Measurements from ENCODE around the gene FHAD1.
"Not testable (repeated sequence)": the region's sequence is repeated elsewhere in the genome, so short reads cannot be mapped to it uniquely, and the experiment has no call there.

FHAD1 gene

GRCh38 chr1:15370781-15371520, 123.9 kb downstream of the FHAD1 start:
- DNase-seq (ENCODE audit: low read depth in 2 of 2) = no peak

- DNase-seq (ENCODE audit: low read depth in 2 of 2) = no peak
Measured at GRCh38 chr1:15371610-15372545, 124.9 kb downstream of the FHAD1 start.

- no peak for DNase-seq (ENCODE audit: low read depth in 2 of 2)
Measured at GRCh38 chr1:15378729-15379128, 131.7 kb downstream of the FHAD1 start.

GRCh38 chr1:15379151-15379550, 132.1 kb downstream of the FHAD1 start:
- not testable (repeated sequence) for DNase-seq (ENCODE audit: low read depth in 2 of 2)

GRCh38 chr1:15380601-15381508, 133.8 kb downstream of the FHAD1 start:
- no peak for DNase-seq (ENCODE audit: low read depth in 2 of 2)

GRCh38 chr1:15381805-15382204, 134.8 kb downstream of the FHAD1 start:
- DNase-seq (ENCODE audit: low read depth in 2 of 2) = no peak

GRCh38 chr1:15382601-15383518, 135.8 kb downstream of the FHAD1 start:
- DNase-seq (ENCODE audit: low read depth in 2 of 2) = no peak

- no peak for DNase-seq (ENCODE audit: low read depth in 2 of 2)
Measured at GRCh38 chr1:15383810-15384209, 136.8 kb downstream of the FHAD1 start.

GRCh38 chr1:15384301-15384901, 137.4 kb downstream of the FHAD1 start:
- no peak for DNase-seq (ENCODE audit: low read depth in 2 of 2)

GRCh38 chr1:15385420-15385819, 138.4 kb downstream of the FHAD1 start:
- no peak for DNase-seq (ENCODE audit: low read depth in 2 of 2)

GRCh38 chr1:15386164-15386749, 139.2 kb downstream of the FHAD1 start:
- DNase-seq (ENCODE audit: low read depth in 2 of 2) = no peak

GRCh38 chr1:15388201-15388880, 141.3 kb downstream of the FHAD1 start:
- no peak for DNase-seq (ENCODE audit: low read depth in 2 of 2)

- DNase-seq (ENCODE audit: low read depth in 2 of 2) = not testable (repeated sequence)
Measured at GRCh38 chr1:15389828-15390227, 142.8 kb downstream of the FHAD1 start.

GRCh38 chr1:15390667-15391066, 143.6 kb downstream of the FHAD1 start:
- DNase-seq (ENCODE audit: low read depth in 2 of 2) = no peak

GRCh38 chr1:15391366-15391765, 144.3 kb downstream of the FHAD1 start:
- no peak for DNase-seq (ENCODE audit: low read depth in 2 of 2)

GRCh38 chr1:15393475-15394257, 146.6 kb downstream of the FHAD1 start:
- DNase-seq (ENCODE audit: low read depth in 2 of 2) = no peak

- no peak for DNase-seq (ENCODE audit: low read depth in 2 of 2)
Measured at GRCh38 chr1:15394258-15394690, 147.3 kb downstream of the FHAD1 start.

GRCh38 chr1:15397236-15397635, 150.2 kb downstream of the FHAD1 start:
- DNase-seq (ENCODE audit: low read depth in 2 of 2) = no peak
